PFSK-1 (cell line): ENCODE data around the gene DCUN1D3.

Source experiments
- FOXP2 ChIP-seq: optimal IDR thresholded peaks from 2 replicates; pipeline ENCODE3; 2011; ENCODE audit warnings: borderline replicate concordance, control low read depth, inconsistent platforms; ENCODE audit not compliant: insufficient read depth; ENCODE audit errors: extremely low read length, extremely low read depth
- POLR2AphosphoS5 ChIP-seq: IDR thresholded peaks from 2 replicates; pipeline ENCODE4 v1.6.1; 2012; ENCODE audit warnings: low read depth, mild to moderate bottlenecking, control low read depth, low read length, moderate library complexity
- SIN3A ChIP-seq: IDR thresholded peaks from 2 replicates; pipeline ENCODE4 v1.6.1; 2012; ENCODE audit warnings: mild to moderate bottlenecking, low read length, moderate library complexity, borderline replicate concordance; ENCODE audit not compliant: insufficient read depth
- TAF1 ChIP-seq: IDR thresholded peaks from 2 replicates; pipeline ENCODE4 v1.6.1; 2012; ENCODE audit warnings: low read length, control low read depth, borderline replicate concordance; ENCODE audit not compliant: insufficient read depth
- TF ChIP-seq, protein P1 (sequence below), 2 experiments: IDR thresholded peaks; 2 replicates each; pipeline versions ENCODE4 v1.6.1 to v1.8.0; 2011 to 2012; ENCODE audit warnings: low read depth in 2 of 2, low read length in 2 of 2, control low read depth in 1 of 2, inconsistent platforms in 1 of 2, mild to moderate bottlenecking in 1 of 2, moderate library complexity in 1 of 2; ENCODE audit not compliant: insufficient read depth in 1 of 2

The DCUN1D3 gene

GRCh38 chr16:20899477-20900298 lies 470 bp downstream of the DCUN1D3 start:
- no peak for TF ChIP-seq FOXP2
- no peak for TF ChIP-seq POLR2AphosphoS5
- no peak for TF ChIP-seq SIN3A
- TF ChIP-seq TAF1, result no peak
- TF ChIP-seq, protein P1, sequence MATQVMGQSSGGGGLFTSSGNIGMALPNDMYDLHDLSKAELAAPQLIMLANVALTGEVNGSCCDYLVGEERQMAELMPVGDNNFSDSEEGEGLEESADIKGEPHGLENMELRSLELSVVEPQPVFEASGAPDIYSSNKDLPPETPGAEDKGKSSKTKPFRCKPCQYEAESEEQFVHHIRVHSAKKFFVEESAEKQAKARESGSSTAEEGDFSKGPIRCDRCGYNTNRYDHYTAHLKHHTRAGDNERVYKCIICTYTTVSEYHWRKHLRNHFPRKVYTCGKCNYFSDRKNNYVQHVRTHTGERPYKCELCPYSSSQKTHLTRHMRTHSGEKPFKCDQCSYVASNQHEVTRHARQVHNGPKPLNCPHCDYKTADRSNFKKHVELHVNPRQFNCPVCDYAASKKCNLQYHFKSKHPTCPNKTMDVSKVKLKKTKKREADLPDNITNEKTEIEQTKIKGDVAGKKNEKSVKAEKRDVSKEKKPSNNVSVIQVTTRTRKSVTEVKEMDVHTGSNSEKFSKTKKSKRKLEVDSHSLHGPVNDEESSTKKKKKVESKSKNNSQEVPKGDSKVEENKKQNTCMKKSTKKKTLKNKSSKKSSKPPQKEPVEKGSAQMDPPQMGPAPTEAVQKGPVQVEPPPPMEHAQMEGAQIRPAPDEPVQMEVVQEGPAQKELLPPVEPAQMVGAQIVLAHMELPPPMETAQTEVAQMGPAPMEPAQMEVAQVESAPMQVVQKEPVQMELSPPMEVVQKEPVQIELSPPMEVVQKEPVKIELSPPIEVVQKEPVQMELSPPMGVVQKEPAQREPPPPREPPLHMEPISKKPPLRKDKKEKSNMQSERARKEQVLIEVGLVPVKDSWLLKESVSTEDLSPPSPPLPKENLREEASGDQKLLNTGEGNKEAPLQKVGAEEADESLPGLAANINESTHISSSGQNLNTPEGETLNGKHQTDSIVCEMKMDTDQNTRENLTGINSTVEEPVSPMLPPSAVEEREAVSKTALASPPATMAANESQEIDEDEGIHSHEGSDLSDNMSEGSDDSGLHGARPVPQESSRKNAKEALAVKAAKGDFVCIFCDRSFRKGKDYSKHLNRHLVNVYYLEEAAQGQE (IDR thresholded peaks at IDR 0.05; ENCODE audit: insufficient read depth in 1 of 2, low read depth in 2 of 2, low read length in 2 of 2), result no peak

DNA sequence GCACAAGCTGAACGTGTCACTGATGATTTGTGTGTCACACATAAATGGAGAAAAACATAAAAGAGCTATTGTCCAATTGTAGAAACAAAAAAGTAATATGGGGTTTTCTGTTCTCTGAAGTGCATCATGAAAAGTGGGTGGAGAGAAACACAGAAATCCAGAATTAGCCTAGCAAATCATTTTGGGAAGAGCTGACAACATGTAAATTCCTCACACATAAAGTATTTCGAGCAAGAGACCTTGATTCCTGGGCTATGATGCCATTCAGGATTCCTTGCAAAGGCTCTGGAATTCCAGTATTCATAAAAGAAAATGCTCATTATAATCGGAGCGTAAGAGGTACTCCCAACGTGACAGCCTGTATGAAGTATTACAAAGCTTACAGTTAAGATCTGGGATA lies 1.1 kb downstream of the DCUN1D3 start:
- TF ChIP-seq POLR2AphosphoS5 (no peak), FOXP2 (no peak), SIN3A (no peak), TAF1 (no peak)
- TF ChIP-seq, protein P1 (IDR thresholded peaks at IDR 0.05; ENCODE audit: insufficient read depth in 1 of 2, low read depth in 2 of 2, low read length in 2 of 2), result no peak

DNA sequence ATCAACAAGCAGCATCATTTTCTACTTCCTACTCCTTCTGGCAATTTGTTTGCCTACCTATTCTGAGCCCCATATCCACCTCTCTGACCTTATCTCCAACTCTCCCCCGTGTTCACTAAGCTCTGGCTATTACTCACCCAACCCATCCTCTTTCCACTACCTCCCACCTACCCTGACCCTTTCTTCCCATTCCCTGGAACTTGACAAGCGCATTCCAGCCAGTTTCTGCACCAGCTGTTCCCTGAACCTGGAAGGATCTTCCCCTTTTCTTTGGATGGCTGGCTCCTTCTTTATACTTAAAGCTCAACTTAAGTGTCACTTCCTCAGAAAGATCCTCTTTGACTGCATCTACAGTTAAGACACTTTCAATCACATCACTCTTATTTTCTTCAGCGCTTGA lies 2.2 kb downstream of the DCUN1D3 start:
- TF ChIP-seq, protein P1 (IDR thresholded peaks at IDR 0.05; ENCODE audit: insufficient read depth in 1 of 2, low read depth in 2 of 2, low read length in 2 of 2), result no peak
- TF ChIP-seq FOXP2, result no peak
- no peak for TF ChIP-seq POLR2AphosphoS5
- no peak for TF ChIP-seq SIN3A
- TF ChIP-seq TAF1, result no peak

DNA sequence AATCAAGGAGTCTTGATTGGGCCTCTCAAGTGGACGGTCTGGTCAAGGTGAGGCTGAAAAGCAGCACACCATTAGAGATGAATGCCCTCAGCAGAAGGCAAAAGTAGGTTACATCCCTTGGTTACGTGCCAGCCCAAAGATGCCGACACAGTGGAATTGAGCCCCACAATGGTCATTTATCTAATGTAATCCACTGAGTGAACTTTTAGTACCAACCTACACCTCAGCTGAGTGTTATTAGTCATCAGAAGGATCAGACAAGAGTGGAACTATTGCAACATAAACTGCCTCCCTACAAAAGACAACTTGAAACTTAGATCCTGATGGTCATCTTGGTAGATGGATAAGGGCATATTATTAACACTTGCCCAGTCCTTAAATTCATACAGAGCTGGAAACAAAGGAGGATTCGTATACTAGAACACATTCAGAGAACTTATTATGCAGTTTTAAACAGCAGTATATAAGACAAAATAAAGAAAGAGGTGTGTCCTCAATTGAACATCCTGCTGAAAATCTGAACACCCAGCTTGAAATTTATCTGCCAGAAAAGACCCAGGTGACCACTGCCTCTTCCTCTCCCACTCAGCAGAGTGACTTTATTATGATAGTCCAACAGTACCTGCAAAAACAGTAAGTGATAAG lies 2.8 kb downstream of the DCUN1D3 start:
- TF ChIP-seq, protein P1 (IDR thresholded peaks at IDR 0.05; ENCODE audit: insufficient read depth in 1 of 2, low read depth in 2 of 2, low read length in 2 of 2), result no peak
- no peak for TF ChIP-seq FOXP2
- no peak for TF ChIP-seq POLR2AphosphoS5
- TF ChIP-seq SIN3A, result no peak
- TF ChIP-seq TAF1, result no peak
